Smooth muscle cell (in vitro differentiated cells): ENCODE data around the gene AHNAK. TPM values are rescaled to one million over a fixed set of nuclear protein-coding genes. Genes with fewer than 3 reads are reported as not detected.

ENCODE experiments used
- DNase-seq: peaks from one replicate; lab custom pipeline; 2025; ENCODE audit not compliant: unreplicated experiment; lab: John Stamatoyannopoulos, UW
- H2AFZ ChIP-seq: fragments of 200-600 bp; sonication (generic); 2 replicates; pipeline ENCODE4 v1.6.0; 2016; ENCODE audit warnings: antibody characterized with exemption, low read depth, mild to moderate bottlenecking
- H3F3A ChIP-seq: fragments of 200-600 bp; sonication (generic); 2 replicates; pipeline ENCODE4 v1.6.0; 2017; ENCODE audit warnings: antibody characterized with exemption, low read depth
- H3K27ac ChIP-seq: fragments of 200-600 bp; sonication (generic); 2 replicates; pipeline ENCODE4 v1.5.1; 2016; ENCODE audit warnings: low read depth, mild to moderate bottlenecking
- H3K27me3 ChIP-seq: fragments of 200-600 bp; sonication (generic); 2 replicates; pipeline ENCODE4 v1.6.1; 2016; ENCODE audit warnings: low read depth, mild to moderate bottlenecking
- H3K36me3 ChIP-seq: fragments of 200-600 bp; sonication (generic); 2 replicates; pipeline ENCODE4 v1.5.1; 2016; ENCODE audit warnings: low read depth
- H3K4me1 ChIP-seq: fragments of 200-600 bp; sonication (generic); 2 replicates; pipeline ENCODE4 v1.5.1; 2016; ENCODE audit warnings: low read depth
- H3K4me2 ChIP-seq: fragments of 200-600 bp; sonication (generic); 2 replicates; pipeline ENCODE4 v1.6.0; 2016; ENCODE audit warnings: mild to moderate bottlenecking
- H3K4me3 ChIP-seq: fragments of 200-600 bp; sonication (generic); 2 replicates; pipeline ENCODE4 v1.5.1; 2016; ENCODE audit warnings: mild to moderate bottlenecking
- H3K79me2 ChIP-seq: fragments of 200-600 bp; sonication (generic); 2 replicates; pipeline ENCODE4 v1.6.0; 2016; ENCODE audit warnings: low read depth, mild to moderate bottlenecking
- H3K9ac ChIP-seq: fragments of 200-600 bp; sonication (generic); 2 replicates; pipeline ENCODE4 v1.6.0; 2016; ENCODE audit warnings: low read depth
- H3K9me3 ChIP-seq: fragments of 200-600 bp; sonication (generic); replicated peaks from 2 replicates; pipeline ENCODE4 v1.5.1; 2016; ENCODE audit warnings: low read depth
- H4K20me1 ChIP-seq: fragments of 200-600 bp; sonication (generic); 2 replicates; pipeline ENCODE4 v1.6.0; 2016; ENCODE audit warnings: low read depth
- CTCF ChIP-seq: fragments of 200-600 bp; sonication (generic); IDR thresholded peaks from 2 replicates; pipeline ENCODE4 v1.5.1; 2017; ENCODE audit warnings: borderline replicate concordance, mild to moderate bottlenecking, antibody characterized with exemption; ENCODE audit not compliant: insufficient read depth, poor library complexity, severe bottlenecking
- WGBS: methylation state at CpG from one replicate; pipeline ENCODE4 v1.1.7; 2016; ENCODE audit warnings: low lambda C conversion rate; 5-methylcytosine and 5-hydroxymethylcytosine counted together
- polyA plus RNA-seq: library from polyadenylated mRNA; unstranded; fragments of >200 nt; fragmentation: Nextera tagmentation; extraction: Ambion mirVana; gene quantifications from 2 replicates; pipeline ENCODE4 v1.2.1, GENCODE V29; 2016
- total RNA-seq: library from RNA; depleted of rRNA; stranded (reverse); fragments of >200 nt; gene quantifications from 2 replicates; pipeline ENCODE4 v1.2.3, GENCODE V29; 2014

AHNAK gene
- total and polyA plus RNA-seq, 2 experiments from 2014 or later = 27.2 to 229 TPM

- Histone ChIP-seq H3K4me2 (no peak overlapping the region), H4K20me1 (no peaks in the 10 kb centered on the region), H3K9me3 (no peaks in the 10 kb centered on the region), H3F3A (no peaks in the 10 kb centered on the region), H3K36me3 (no peaks in the 10 kb centered on the region), H3K79me2 (no peaks in the 10 kb centered on the region), H3K27me3 (no peaks in the 10 kb centered on the region), H3K27ac (no peak overlapping the region), H3K4me1 (no peaks in the 10 kb centered on the region), H3K4me3 (no peak overlapping the region), H3K9ac (no peak overlapping the region), H2AFZ (no peak overlapping the region)
- no peak for TF ChIP-seq CTCF
- no peak for DNase-seq
- 84% methylated on average over 23 of the region's 23 CpGs for WGBS
Measured at GRCh38 chr11:62444236-62444833, 102.3 kb downstream of the AHNAK start.

GRCh38 chr11:62443390-62444235, 103.0 kb downstream of the AHNAK start:
- Histone ChIP-seq H3K4me1 (no peaks in the 10 kb centered on the region), H3K36me3 (no peaks in the 10 kb centered on the region), H2AFZ (no peak overlapping the region), H4K20me1 (no peaks in the 10 kb centered on the region), H3K79me2 (no peaks in the 10 kb centered on the region), H3K27me3 (no peaks in the 10 kb centered on the region), H3K9ac (no peak overlapping the region), H3K4me2 (no peak overlapping the region), H3K9me3 (no peaks in the 10 kb centered on the region), H3K4me3 (no peak overlapping the region), H3F3A (no peaks in the 10 kb centered on the region), H3K27ac (no peak overlapping the region)
- no peak for DNase-seq
- WGBS = 95% methylated on average over 17 of the region's 17 CpGs
- no peak for TF ChIP-seq CTCF

GRCh38 chr11:62439785-62440602, 106.6 kb downstream of the AHNAK start:
- no peaks in the 10 kb centered on the region for H3K9me3 ChIP-seq
- H3K36me3 ChIP-seq = no peaks in the 10 kb centered on the region
- H4K20me1 ChIP-seq = no peaks in the 10 kb centered on the region
- no peak overlapping the region for H3K4me3 ChIP-seq
- no peak for TF ChIP-seq CTCF
- H3K4me2 ChIP-seq = no peak overlapping the region
- H2AFZ ChIP-seq = peak overlapping the region; percentile 39
- 53% methylated on average over 22 of the region's 23 CpGs for WGBS
- no peak overlapping the region for H3K27ac ChIP-seq
- no peaks in the 10 kb centered on the region for H3K4me1 ChIP-seq
- H3K79me2 ChIP-seq = no peaks in the 10 kb centered on the region
- H3K9ac ChIP-seq = no peak overlapping the region
- no peak for DNase-seq
- H3F3A ChIP-seq = no peaks in the 10 kb centered on the region
- no peaks in the 10 kb centered on the region for H3K27me3 ChIP-seq
